RWPE2 (cell line): ENCODE measurements around the gene DRGX.

Source experiments
- ATAC-seq: fragments of 200-7000 bp; cut with Tn5 transposase; 3 replicates; pipeline ENCODE4 v1.9.1; 2021; ENCODE audit warnings: low read depth
- DNase-seq: peaks from one replicate; pipeline ENCODE4 v3.0.0-alpha.2; 2020; ENCODE audit warnings: low spot score
- H3K27ac ChIP-seq: fragments of 450-650 bp; 2 replicates; pipeline ENCODE4 v1.5.1; 2017; ENCODE audit warnings: mild to moderate bottlenecking; ENCODE audit not compliant: poor library complexity, severe bottlenecking
- H3K27me3 ChIP-seq: fragments of 250-450 bp; sonication (Bioruptor Pico); 2 replicates; pipeline ENCODE4 v1.5.1; 2021; ENCODE audit warnings: mild to moderate bottlenecking, moderate library complexity; ENCODE audit not compliant: insufficient read depth, poor library complexity, severe bottlenecking
- H3K36me3 ChIP-seq: fragments of 250-450 bp; sonication (Bioruptor Pico); 2 replicates; pipeline ENCODE4 v1.5.1; 2020; ENCODE audit warnings: low read depth, mild to moderate bottlenecking, moderate library complexity
- H3K4me1 ChIP-seq: fragments of 250-450 bp; sonication (Bioruptor Pico); 2 replicates; pipeline ENCODE4 v1.5.1; 2021; ENCODE audit warnings: mild to moderate bottlenecking, moderate library complexity; ENCODE audit not compliant: insufficient read depth, poor library complexity, severe bottlenecking
- H3K4me3 ChIP-seq: fragments of 250-450 bp; sonication (Bioruptor Pico); 2 replicates; pipeline ENCODE4 v1.5.1; 2021; ENCODE audit warnings: mild to moderate bottlenecking, moderate library complexity; ENCODE audit not compliant: severe bottlenecking
- H3K9me3 ChIP-seq: fragments of 250-450 bp; sonication (Bioruptor Pico); 2 replicates; pipeline ENCODE4 v1.5.1; 2021; ENCODE audit warnings: mild to moderate bottlenecking, moderate library complexity; ENCODE audit not compliant: severe bottlenecking
- CTCF ChIP-seq: fragments of 450-650 bp; IDR thresholded peaks from one replicate; pipeline ENCODE4 v1.5.1; 2017; ENCODE audit warnings: mild to moderate bottlenecking, moderate library complexity; ENCODE audit not compliant: poor library complexity, severe bottlenecking

DRGX gene

GRCh38 chr10:49354593-49354992, 41.3 kb downstream of the DRGX start:
- no peak for ATAC-seq
- no peaks in the 10 kb centered on the region for H3K4me1 ChIP-seq
- H3K27me3 ChIP-seq, result no peaks in the 10 kb centered on the region
- no peak for TF ChIP-seq CTCF
- H3K4me3 ChIP-seq, result no peak overlapping the region
- no peak overlapping the region for H3K27ac ChIP-seq
- DNase-seq, result no peak
- H3K9me3 ChIP-seq, result no peaks in the 10 kb centered on the region
- no peaks in the 10 kb centered on the region for H3K36me3 ChIP-seq

GRCh38 chr10:49353895-49354566, 41.9 kb downstream of the DRGX start:
- Histone ChIP-seq H3K27ac (no peak overlapping the region), H3K36me3 (no peaks in the 10 kb centered on the region), H3K9me3 (no peaks in the 10 kb centered on the region), H3K4me1 (no peaks in the 10 kb centered on the region), H3K4me3 (no peak overlapping the region), H3K27me3 (no peaks in the 10 kb centered on the region)
- TF ChIP-seq CTCF, result no peak
- DNase-seq (no peak), ATAC-seq (no peak)

- Histone ChIP-seq H3K9me3 (no peaks in the 10 kb centered on the region), H3K27me3 (no peaks in the 10 kb centered on the region), H3K4me3 (no peak overlapping the region), H3K4me1 (no peaks in the 10 kb centered on the region), H3K36me3 (no peaks in the 10 kb centered on the region), H3K27ac (no peak overlapping the region)
- DNase-seq (no peak), ATAC-seq (no peak)
- no peak for TF ChIP-seq CTCF
Measured at GRCh38 chr10:49353026-49353894, 42.6 kb downstream of the DRGX start.

GRCh38 chr10:49352323-49352722, 43.6 kb downstream of the DRGX start:
- Histone ChIP-seq H3K4me1 (no peaks in the 10 kb centered on the region), H3K9me3 (no peaks in the 10 kb centered on the region), H3K4me3 (no peak overlapping the region), H3K27ac (no peak overlapping the region), H3K36me3 (no peaks in the 10 kb centered on the region), H3K27me3 (no peaks in the 10 kb centered on the region)
- DNase-seq, result no peak
- no peak for TF ChIP-seq CTCF
- ATAC-seq, result no peak

GRCh38 chr10:49351669-49352068, 44.2 kb downstream of the DRGX start:
- no peak overlapping the region for H3K27ac ChIP-seq
- no peaks in the 10 kb centered on the region for H3K27me3 ChIP-seq
- H3K4me3 ChIP-seq, result no peak overlapping the region
- no peak for TF ChIP-seq CTCF
- no peaks in the 10 kb centered on the region for H3K4me1 ChIP-seq
- H3K9me3 ChIP-seq, result no peaks in the 10 kb centered on the region
- no peak for ATAC-seq
- no peak for DNase-seq
- no peaks in the 10 kb centered on the region for H3K36me3 ChIP-seq
